Astrocyte (in vitro differentiated cells and primary cell): ENCODE results near the gene OXGR1. TPM values are rescaled to one million over a fixed set of nuclear protein-coding genes. Genes with fewer than 3 reads are reported as not detected.

Experiments used
- DNase-seq: peaks from one replicate; pipeline ENCODE4 v3.0.0-alpha.2; 2010; ENCODE audit warnings: low read depth
- FAIRE-seq: peaks from 2 replicates; lab custom pipeline; 2011; peaks lifted over from hg19 to GRCh38; lab: Jason Lieb, UNC
- H2AFZ ChIP-seq: 2 replicates; pipeline ENCODE4 v1.6.0; 2012; ENCODE audit warnings: low read depth, low read length, inconsistent platforms
- H3K27ac ChIP-seq: 2 replicates; pipeline ENCODE4 v1.5.1; 2011; ENCODE audit warnings: low read depth, low read length, inconsistent platforms
- H3K27me3 ChIP-seq: 2 replicates; pipeline ENCODE4 v1.6.0; 2011; ENCODE audit warnings: low read length, inconsistent platforms; ENCODE audit not compliant: insufficient read depth
- H3K36me3 ChIP-seq: 2 replicates; pipeline ENCODE4 v1.5.1; 2011; ENCODE audit warnings: low read length, inconsistent platforms; ENCODE audit not compliant: insufficient read depth
- H3K4me1 ChIP-seq: 2 replicates; pipeline ENCODE4 v1.5.1; 2011; ENCODE audit warnings: low read length, inconsistent platforms; ENCODE audit not compliant: insufficient read depth
- H3K4me2 ChIP-seq: 2 replicates; pipeline ENCODE4 v1.6.0; 2012; ENCODE audit warnings: low read length, inconsistent platforms
- H3K4me3 ChIP-seq: 2 replicates; pipeline ENCODE4 v1.5.1; 2011; ENCODE audit warnings: low read depth, mild to moderate bottlenecking, low read length, inconsistent platforms; ENCODE audit not compliant: insufficient read depth
- H3K79me2 ChIP-seq: 2 replicates; pipeline ENCODE4 v1.6.0; 2012; ENCODE audit warnings: mild to moderate bottlenecking, low read length, inconsistent platforms; ENCODE audit not compliant: insufficient read depth
- H3K9ac ChIP-seq: 2 replicates; pipeline ENCODE4 v1.6.0; 2012; ENCODE audit warnings: mild to moderate bottlenecking, low read length, inconsistent platforms
- H3K9me3 ChIP-seq: 2 replicates; pipeline ENCODE4 v1.5.1; 2012; ENCODE audit warnings: low read depth, mild to moderate bottlenecking, low read length, inconsistent platforms; ENCODE audit not compliant: insufficient read depth
- H4K20me1 ChIP-seq: 2 replicates; pipeline ENCODE4 v1.6.0; 2012; ENCODE audit warnings: low read length, inconsistent platforms; ENCODE audit not compliant: insufficient read depth
- H3K27ac Mint-ChIP-seq: one replicate; pipeline ENCODE4 v1.8.0; 2021; ENCODE audit warnings: mild to moderate bottlenecking, mixed read lengths; ENCODE audit not compliant: unreplicated experiment
- H3K27me3 Mint-ChIP-seq: one replicate; pipeline ENCODE4 v1.8.0; 2021; ENCODE audit warnings: low read depth, mixed read lengths; ENCODE audit not compliant: unreplicated experiment
- H3K36me3 Mint-ChIP-seq: one replicate; pipeline ENCODE4 v1.8.0; 2021; ENCODE audit warnings: low read depth, mixed read lengths; ENCODE audit not compliant: unreplicated experiment
- H3K4me1 Mint-ChIP-seq: one replicate; pipeline ENCODE4 v1.8.0; 2021; ENCODE audit warnings: low read depth, mixed read lengths; ENCODE audit not compliant: unreplicated experiment
- H3K4me3 Mint-ChIP-seq: one replicate; pipeline ENCODE4 v1.8.0; 2021; ENCODE audit warnings: mild to moderate bottlenecking, moderate library complexity, mixed read lengths; ENCODE audit not compliant: unreplicated experiment
- H3K9me3 Mint-ChIP-seq: one replicate; pipeline ENCODE4 v1.8.0; 2021; ENCODE audit warnings: mild to moderate bottlenecking, mixed read lengths; ENCODE audit not compliant: unreplicated experiment
- CTCF ChIP-seq: IDR thresholded peaks from 2 replicates; pipeline ENCODE4 v1.5.1; 2011; ENCODE audit warnings: low read depth, mild to moderate bottlenecking, inconsistent platforms, low read length, moderate library complexity; ENCODE audit not compliant: insufficient read depth
- EZH2 ChIP-seq: IDR thresholded peaks from 2 replicates; pipeline ENCODE4 v1.6.1; 2012; ENCODE audit warnings: mild to moderate bottlenecking, low read length, inconsistent platforms; ENCODE audit not compliant: insufficient read depth
- total RNA-seq: library from RNA; stranded (reverse); gene quantifications from 2 replicates; pipeline ENCODE4 v1.2.1, GENCODE V29; 2021

Gene OXGR1
- total RNA-seq, 1 donor from 2014 or later = 0.39 TPM

DNA sequence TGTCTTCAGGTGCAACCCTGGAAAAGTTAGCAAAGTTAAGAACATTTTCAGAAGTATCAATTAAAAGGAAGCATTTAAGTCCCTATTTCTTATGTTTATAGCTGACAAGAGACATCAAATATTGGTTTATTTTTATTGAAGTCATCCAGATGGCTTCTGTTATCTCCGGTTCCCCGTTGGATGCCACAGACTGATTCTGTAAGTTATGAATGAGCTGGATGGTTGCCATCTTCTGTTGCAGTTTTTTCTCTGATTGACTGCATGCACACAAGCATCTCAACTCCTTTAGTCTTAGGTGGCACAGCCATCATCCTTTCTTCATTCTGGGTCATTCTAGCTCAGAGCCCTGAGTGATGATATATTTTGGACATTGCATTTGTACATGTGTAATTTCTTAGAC, 10.6 kb upstream of the OXGR1 start:
- no peak overlapping the region for H3K9ac ChIP-seq
- no peaks in the 10 kb centered on the region for H3K36me3 ChIP-seq
- H3K27me3 ChIP-seq = no peaks in the 10 kb centered on the region
- H3K9me3 ChIP-seq = no peaks in the 10 kb centered on the region
- H3K79me2 ChIP-seq = no peaks in the 10 kb centered on the region
- peak overlapping the region; percentile 40 for H3K4me2 ChIP-seq
- H3K27me3 Mint-ChIP-seq = peaks cover 3% of the 10 kb centered on the region
- no peak for DNase-seq
- H4K20me1 ChIP-seq = no peaks in the 10 kb centered on the region
- no peak overlapping the region for H3K4me3 Mint-ChIP-seq
- H3K4me1 ChIP-seq = peaks cover 23% of the 10 kb centered on the region
- no peak for FAIRE-seq
- H3K9me3 Mint-ChIP-seq = no peaks in the 10 kb centered on the region
- no peak for TF ChIP-seq CTCF
- no peak for TF ChIP-seq EZH2
- H3K4me3 ChIP-seq = no peak overlapping the region
- H3K4me1 Mint-ChIP-seq = peaks cover 44% of the 10 kb centered on the region
- peak overlapping the region; percentile 83 for H3K27ac Mint-ChIP-seq
- no peak overlapping the region for H3K27ac ChIP-seq
- no peaks in the 10 kb centered on the region for H3K36me3 Mint-ChIP-seq
- no peak overlapping the region for H2AFZ ChIP-seq

DNA sequence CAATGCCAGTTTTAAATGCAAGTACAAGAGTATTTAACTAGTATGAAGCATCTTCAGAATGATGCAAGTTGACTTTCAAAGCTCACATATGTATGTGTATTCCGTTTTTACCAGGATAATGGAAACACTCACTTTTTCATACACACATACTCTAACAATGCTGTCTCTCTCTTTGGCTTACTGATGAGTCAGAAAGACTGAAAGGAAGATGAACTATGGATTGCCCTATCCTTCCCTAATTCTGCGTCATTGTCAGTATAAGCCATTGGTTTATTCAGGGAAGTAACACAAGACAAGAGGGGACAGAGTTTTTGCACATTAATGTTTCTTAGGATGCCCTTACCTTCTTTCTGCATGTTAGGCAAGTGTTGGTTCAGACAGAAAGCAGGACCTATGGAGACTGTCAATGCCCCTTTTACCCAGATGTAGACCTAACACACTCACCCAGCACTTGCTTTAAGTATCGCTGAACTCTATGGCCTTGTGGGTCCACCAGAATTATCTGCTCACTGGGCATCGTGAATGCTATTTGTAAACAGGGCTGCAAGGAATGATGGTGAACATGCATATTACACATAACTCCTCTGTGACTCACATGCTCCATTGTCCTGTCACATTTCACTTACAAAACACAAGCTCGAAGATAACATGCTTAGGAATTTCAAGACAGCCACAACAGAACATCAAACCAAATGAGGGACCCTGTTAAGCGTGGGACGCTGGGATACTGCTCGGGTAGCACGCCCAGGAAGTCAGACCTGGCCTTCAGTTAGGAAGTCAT, 10.0 kb upstream of the OXGR1 start:
- TF ChIP-seq EZH2 = no peak
- no peak for TF ChIP-seq CTCF
- Histone ChIP-seq H3K4me2 (peak overlapping the region; percentile 40), H3K4me3 (no peak overlapping the region), H3K4me1 (peaks cover 23% of the 10 kb centered on the region), H3K79me2 (no peaks in the 10 kb centered on the region), H3K27ac (no peak overlapping the region), H3K36me3 (no peaks in the 10 kb centered on the region), H4K20me1 (no peaks in the 10 kb centered on the region), H3K27me3 (no peaks in the 10 kb centered on the region), H2AFZ (no peak overlapping the region), H3K9me3 (no peaks in the 10 kb centered on the region), H3K9ac (no peak overlapping the region)
- FAIRE-seq (peak; percentile 5), DNase-seq (peak; percentile 92)
- Mint-ChIP-seq H3K4me3 (no peak overlapping the region), H3K27ac (peak overlapping the region; percentile 83), H3K9me3 (no peaks in the 10 kb centered on the region), H3K4me1 (peaks cover 44% of the 10 kb centered on the region), H3K27me3 (no peaks in the 10 kb centered on the region), H3K36me3 (no peaks in the 10 kb centered on the region)

- Histone ChIP-seq H3K79me2 (no peaks in the 10 kb centered on the region), H3K4me1 (peaks cover 23% of the 10 kb centered on the region), H4K20me1 (no peaks in the 10 kb centered on the region), H3K36me3 (no peaks in the 10 kb centered on the region), H3K27ac (no peak overlapping the region), H3K9ac (no peak overlapping the region), H2AFZ (no peak overlapping the region), H3K27me3 (no peaks in the 10 kb centered on the region), H3K4me3 (no peak overlapping the region), H3K4me2 (no peak overlapping the region), H3K9me3 (no peaks in the 10 kb centered on the region)
- H3K36me3 Mint-ChIP-seq = no peaks in the 10 kb centered on the region
- no peak overlapping the region for H3K27ac Mint-ChIP-seq
- H3K4me1 Mint-ChIP-seq = peaks cover 41% of the 10 kb centered on the region
- no peak for FAIRE-seq
- no peak for TF ChIP-seq EZH2
- no peak for TF ChIP-seq CTCF
- H3K9me3 Mint-ChIP-seq = no peaks in the 10 kb centered on the region
- DNase-seq = peak; percentile 62
- H3K27me3 Mint-ChIP-seq = peaks cover 1% of the 10 kb centered on the region
- H3K4me3 Mint-ChIP-seq = no peak overlapping the region
Measured at GRCh38 chr13:97003071-97003470, 8.8 kb upstream of the OXGR1 start.
